ENCODE data around the gene FSD1. TPM values are rescaled to one million over a fixed set of nuclear protein-coding genes. Genes with fewer than 3 reads are reported as not detected.
A peak's percentile ranks its signal among the peaks of the same experiment; 100 is the strongest.

FSD1 gene
- total RNA-seq, 2 experiments from 2014 or later = 7.8 to 8.1 TPM

DNA sequence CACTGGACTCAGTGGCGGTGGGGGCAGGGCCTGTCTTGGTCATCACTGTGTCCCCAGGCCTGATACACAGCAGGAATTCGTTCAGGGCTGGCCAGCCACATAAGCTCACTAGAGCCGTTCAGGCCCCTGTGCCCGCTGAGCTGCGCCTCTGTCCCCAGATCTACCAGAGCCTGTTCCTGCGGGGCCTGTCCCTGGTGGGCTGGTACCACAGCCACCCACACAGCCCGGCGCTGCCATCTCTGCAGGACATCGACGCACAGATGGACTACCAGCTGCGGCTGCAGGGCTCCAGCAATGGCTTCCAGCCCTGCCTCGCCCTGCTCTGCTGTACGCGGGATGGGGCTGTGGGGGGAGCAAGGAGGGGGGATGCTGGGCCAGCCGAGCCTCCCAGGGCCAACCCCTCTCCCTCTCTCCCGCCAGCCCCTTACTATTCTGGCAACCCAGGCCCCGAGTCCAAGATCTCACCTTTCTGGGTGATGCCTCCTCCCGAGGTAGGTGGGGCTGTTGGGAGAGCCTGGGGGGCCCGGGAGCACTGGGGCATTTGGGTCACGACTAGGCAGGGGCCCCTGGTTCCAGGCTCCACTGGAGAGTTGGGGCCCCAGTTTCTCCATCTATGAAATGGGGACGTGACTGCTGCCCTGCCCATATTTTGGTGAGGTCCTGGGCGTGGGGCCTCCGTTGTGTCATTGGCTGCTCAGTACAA lies 52.8 kb downstream of the FSD1 start:
- H3K4me3 Mint-ChIP-seq = no peak overlapping the region
- ChIA-PET CTCF (interaction anchor here (0.6 to 1.2 kb wide), 4 partner anchors 12 to 254 kb away, joined by 3 to 7 read pairs (median 4); partner anchors contain the start of gene MPND), POLR2A (interaction anchor here (0.6 kb wide), 1 partner anchor 22 kb away, joined by 5 read pairs; no protein-coding TSS in a partner anchor)
- H3K27me3 Mint-ChIP-seq = no peaks in the 10 kb centered on the region
- no peak for DNase-seq
- H3K4me1 Mint-ChIP-seq (ENCODE audit: low read depth) = no peaks in the 10 kb centered on the region
- H3K36me3 Mint-ChIP-seq = peaks cover 9% of the 10 kb centered on the region
- no peak overlapping the region for H3K27ac Mint-ChIP-seq
- intact Hi-C loops (cut with micrococcal nuclease) = no loop called here
- no peaks in the 10 kb centered on the region for H3K9me3 Mint-ChIP-seq

DNA sequence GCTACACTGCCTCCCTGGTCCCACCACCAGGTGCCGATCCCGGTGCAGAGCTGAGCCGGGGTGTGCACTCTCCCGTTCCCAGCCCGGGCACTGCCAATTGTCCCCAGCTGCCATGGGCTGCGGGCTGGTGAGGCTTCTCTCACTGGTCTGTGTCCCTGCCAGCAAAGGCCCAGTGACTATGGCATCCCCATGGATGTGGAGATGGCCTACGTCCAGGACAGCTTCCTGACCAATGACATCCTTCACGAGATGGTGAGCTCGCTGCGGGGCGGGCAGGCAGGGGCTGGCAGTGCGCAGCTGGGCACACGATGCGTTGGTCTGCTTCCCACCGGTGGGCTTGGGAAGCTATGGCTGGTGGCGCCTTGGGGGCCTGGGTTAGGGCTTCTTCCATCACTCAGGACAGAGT lies 53.5 kb downstream of the FSD1 start:
- POLR2A ChIA-PET = no interaction called here
- Mint-ChIP-seq H3K27me3 (no peaks in the 10 kb centered on the region), H3K4me1 (ENCODE audit: low read depth) (no peaks in the 10 kb centered on the region), H3K4me3 (no peak overlapping the region), H3K9me3 (no peaks in the 10 kb centered on the region), H3K36me3 (peaks cover 9% of the 10 kb centered on the region), H3K27ac (no peak overlapping the region)
- DNase-seq = no peak
- intact Hi-C loops (cut with micrococcal nuclease) = no loop called here
- CTCF ChIA-PET = interaction anchor here (0.6 kb wide), 2 partner anchors 16 to 253 kb away, joined by 3 to 7 read pairs; no protein-coding TSS in a partner anchor

DNA sequence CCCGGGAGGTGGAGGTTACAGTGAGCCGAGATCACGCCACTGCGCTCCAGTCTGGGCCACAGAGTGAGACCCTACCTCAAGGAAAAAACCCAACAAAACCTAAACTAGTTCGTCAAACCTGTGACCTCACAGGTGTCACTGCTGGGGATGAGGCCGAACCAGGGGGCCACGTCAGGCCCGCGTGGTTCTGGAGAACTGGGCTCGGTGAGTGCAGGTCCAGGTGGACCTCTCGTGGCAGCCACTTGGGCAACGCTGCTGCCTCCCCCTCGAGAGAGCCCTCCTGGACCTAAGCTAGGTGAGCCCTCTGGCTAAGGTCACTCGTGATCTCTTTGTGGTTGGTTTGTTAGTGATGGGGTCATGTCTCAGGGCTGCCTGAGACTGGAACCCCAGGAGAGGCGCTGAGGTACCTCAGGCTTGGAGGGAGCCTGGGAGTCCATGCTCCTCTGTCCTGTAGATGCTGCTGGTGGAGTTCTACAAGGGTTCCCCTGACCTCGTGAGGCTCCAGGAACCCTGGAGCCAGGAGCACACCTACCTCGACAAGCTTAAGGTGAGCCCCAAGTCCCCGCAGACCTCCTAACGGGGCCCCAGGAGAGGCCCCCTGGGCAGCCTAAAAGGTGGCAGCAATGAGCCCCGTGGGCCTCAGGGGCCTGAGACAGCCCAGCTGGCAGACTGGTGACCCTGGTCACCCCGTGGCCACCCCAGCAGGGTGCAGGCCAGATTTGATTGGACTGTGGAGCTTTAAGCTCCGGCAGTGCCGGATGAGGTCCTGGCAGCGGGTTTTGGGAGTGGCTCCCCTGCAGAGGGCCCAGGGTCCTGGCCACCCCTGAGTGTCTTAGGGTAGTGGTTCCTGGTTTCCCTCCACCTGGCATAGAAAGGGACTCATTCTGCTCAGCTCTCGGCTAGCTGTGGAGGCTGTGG lies 54.6 kb downstream of the FSD1 start:
- intact Hi-C loops (cut with micrococcal nuclease) = no loop called here
- ChIA-PET CTCF (interaction anchor here (1.2 kb wide), 1 partner anchor 41 kb away, joined by 3 read pairs; the partner anchor contains the start of gene SH3GL1), POLR2A (no interaction called here)
- peaks cover 9% of the 10 kb centered on the region for H3K36me3 Mint-ChIP-seq
- no peaks in the 10 kb centered on the region for H3K4me1 Mint-ChIP-seq (ENCODE audit: low read depth)
- H3K27ac Mint-ChIP-seq = no peak overlapping the region
- no peak for DNase-seq
- H3K9me3 Mint-ChIP-seq = no peaks in the 10 kb centered on the region
- H3K4me3 Mint-ChIP-seq = no peak overlapping the region
- no peaks in the 10 kb centered on the region for H3K27me3 Mint-ChIP-seq

DNA sequence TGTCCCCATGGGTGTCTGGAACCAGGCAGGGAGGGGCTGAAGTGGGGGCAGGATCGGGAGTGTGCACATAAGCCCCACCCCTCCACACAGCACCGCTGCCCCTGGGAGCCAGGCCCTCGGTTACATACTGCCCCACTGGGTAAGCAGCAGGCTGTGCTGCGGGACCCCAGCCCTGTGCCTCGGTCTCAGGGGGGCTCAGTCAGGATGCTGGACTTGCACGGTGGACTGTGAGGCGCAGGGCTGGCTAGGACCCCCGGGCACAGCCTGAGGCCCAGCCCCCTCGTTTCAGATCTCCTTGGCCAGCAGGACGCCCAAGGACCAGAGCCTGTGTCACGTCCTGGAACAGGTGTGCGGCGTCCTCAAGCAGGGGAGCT lies 55.2 kb downstream of the FSD1 start:
- no peaks in the 10 kb centered on the region for H3K9me3 Mint-ChIP-seq
- no peaks in the 10 kb centered on the region for H3K4me1 Mint-ChIP-seq (ENCODE audit: low read depth)
- H3K27me3 Mint-ChIP-seq = no peaks in the 10 kb centered on the region
- no peak overlapping the region for H3K27ac Mint-ChIP-seq
- intact Hi-C loops (cut with micrococcal nuclease) = no loop called here
- no peak overlapping the region for H3K4me3 Mint-ChIP-seq
- no peak for DNase-seq
- ChIA-PET POLR2A (no interaction called here), CTCF (interaction anchor here (1.2 kb wide), 1 partner anchor 41 kb away, joined by 3 read pairs; the partner anchor contains the start of gene SH3GL1)
- H3K36me3 Mint-ChIP-seq = peaks cover 9% of the 10 kb centered on the region

DNA sequence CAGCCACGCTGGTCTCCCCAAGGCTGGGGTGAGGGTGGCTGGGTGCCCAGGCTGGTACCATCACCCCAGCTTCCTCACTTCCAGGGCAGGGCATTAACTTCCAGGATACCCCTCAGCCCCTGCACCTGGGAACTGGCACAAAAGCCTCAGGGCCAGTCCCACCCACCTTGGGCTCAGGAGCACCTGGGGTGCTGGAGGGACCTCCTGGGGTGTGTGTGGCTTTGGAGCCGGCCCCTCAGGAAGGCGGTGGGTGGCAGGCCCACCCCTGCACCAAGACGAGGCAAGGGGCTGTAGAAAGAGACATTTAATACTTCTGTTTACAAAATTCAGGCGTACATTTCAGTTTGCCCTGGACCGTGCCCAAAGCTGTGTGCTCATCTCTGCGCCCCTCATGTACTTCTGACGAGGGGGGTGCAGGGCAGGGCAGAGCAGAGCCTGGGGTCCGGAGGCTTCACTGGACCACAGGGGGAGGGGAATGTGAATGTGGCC lies 55.7 kb downstream of the FSD1 start:
- Mint-ChIP-seq H3K27ac (peak overlapping the region; percentile 3), H3K4me3 (no peak overlapping the region), H3K27me3 (no peaks in the 10 kb centered on the region), H3K4me1 (ENCODE audit: low read depth) (no peaks in the 10 kb centered on the region), H3K36me3 (peaks cover 9% of the 10 kb centered on the region), H3K9me3 (no peaks in the 10 kb centered on the region)
- DNase-seq = no peak
- POLR2A ChIA-PET = no interaction called here
- CTCF ChIA-PET = interaction anchor here (1.1 kb wide), 1 partner anchor 8 kb away, joined by 3 read pairs; no protein-coding TSS in a partner anchor
- intact Hi-C loops (cut with micrococcal nuclease) = no loop called here

DNA sequence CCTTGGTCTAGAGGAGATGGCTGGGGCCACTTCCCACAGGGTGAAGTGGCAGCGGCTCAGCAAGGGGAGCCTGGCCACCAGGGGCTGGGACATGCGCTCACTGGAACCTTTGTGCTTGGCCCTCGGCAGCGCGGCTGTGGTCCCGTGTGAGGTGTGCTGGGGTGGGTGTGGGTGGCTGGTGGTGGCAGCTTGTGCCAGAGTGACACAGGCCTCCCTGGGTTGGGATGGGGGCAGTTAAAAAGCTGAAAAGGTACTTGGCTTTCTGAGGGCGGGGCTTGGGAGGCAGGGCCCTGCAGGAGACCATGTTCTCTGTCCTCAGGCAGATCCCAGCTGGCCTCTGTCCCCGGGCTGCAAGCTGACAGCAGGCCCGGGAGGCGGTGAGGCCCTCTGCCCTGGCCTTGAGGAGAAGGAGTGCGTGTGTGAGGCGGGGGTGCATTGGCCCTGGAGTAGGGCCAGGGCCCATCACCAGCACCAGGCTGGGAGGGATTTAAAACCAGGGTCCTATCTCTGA lies 56.3 kb downstream of the FSD1 start:
- H3K27ac Mint-ChIP-seq = peak overlapping the region; percentile 8
- no peak for DNase-seq
- intact Hi-C loops (cut with micrococcal nuclease) = no loop called here
- peaks cover 9% of the 10 kb centered on the region for H3K36me3 Mint-ChIP-seq
- H3K4me3 Mint-ChIP-seq = no peak overlapping the region
- POLR2A ChIA-PET = no interaction called here
- H3K27me3 Mint-ChIP-seq = no peaks in the 10 kb centered on the region
- no peaks in the 10 kb centered on the region for H3K4me1 Mint-ChIP-seq (ENCODE audit: low read depth)
- CTCF ChIA-PET = interaction anchor here (1.1 kb wide), 1 partner anchor 8 kb away, joined by 3 read pairs; no protein-coding TSS in a partner anchor
- H3K9me3 Mint-ChIP-seq = no peaks in the 10 kb centered on the region

DNA sequence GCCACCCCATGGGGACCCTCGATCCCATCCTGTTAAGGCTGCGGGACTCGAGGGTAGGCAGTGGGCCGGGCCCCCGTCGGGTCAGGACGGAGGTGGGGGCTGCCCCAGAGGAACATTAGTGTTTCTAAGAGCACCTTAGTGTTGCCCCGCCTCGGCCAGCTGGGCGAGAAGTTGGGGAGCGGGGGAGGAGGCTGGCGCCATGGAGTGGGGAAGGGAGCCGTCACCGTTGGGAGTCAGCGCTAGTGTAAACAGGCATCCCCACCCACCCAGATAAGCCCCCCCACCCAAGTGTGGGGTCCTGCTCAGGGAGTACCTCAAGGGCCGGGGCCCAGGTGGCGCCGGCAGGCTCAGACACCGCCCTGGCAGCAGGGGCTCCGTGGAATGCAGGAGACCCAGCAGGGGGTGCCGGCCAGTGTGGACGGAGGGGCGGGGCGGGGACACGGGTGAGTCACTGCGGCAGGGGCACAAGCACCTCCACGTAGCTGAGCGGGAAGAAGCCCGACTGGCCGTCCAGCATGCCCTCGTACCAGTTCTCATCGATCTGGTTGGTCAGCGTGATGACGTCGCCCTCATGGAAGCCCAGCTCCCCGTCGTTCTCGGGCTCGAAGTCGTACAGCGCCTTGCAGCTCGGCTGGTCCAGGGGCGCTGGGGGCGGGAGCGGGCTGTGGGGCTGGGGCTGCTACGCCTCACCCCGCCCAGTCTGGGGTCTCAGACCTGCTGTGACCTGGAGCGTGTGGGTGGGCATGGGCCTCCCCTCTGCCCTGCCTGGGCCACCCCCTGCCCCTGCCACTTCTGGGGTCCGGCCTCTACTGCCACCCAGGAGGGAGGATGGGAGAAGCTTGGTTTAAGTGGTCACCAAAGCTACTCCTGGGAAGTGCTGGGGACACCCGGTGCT lies 57.0 kb downstream of the FSD1 start:
- Mint-ChIP-seq H3K36me3 (peaks cover 9% of the 10 kb centered on the region), H3K4me1 (ENCODE audit: low read depth) (no peaks in the 10 kb centered on the region), H3K27ac (no peak overlapping the region), H3K27me3 (no peaks in the 10 kb centered on the region), H3K4me3 (no peak overlapping the region), H3K9me3 (no peaks in the 10 kb centered on the region)
- POLR2A ChIA-PET = interaction anchor here (0.9 to 1.2 kb wide), 2 partner anchors 17 to 97 kb away, joined by 3 read pairs; no protein-coding TSS in a partner anchor
- CTCF ChIA-PET = interaction anchor here (1.1 to 2.3 kb wide), 3 partner anchors 9 to 95 kb away, joined by 3 to 10 read pairs (median 4); no protein-coding TSS in a partner anchor
- intact Hi-C loops (cut with micrococcal nuclease) = no loop called here
- DNase-seq = no peak

DNA sequence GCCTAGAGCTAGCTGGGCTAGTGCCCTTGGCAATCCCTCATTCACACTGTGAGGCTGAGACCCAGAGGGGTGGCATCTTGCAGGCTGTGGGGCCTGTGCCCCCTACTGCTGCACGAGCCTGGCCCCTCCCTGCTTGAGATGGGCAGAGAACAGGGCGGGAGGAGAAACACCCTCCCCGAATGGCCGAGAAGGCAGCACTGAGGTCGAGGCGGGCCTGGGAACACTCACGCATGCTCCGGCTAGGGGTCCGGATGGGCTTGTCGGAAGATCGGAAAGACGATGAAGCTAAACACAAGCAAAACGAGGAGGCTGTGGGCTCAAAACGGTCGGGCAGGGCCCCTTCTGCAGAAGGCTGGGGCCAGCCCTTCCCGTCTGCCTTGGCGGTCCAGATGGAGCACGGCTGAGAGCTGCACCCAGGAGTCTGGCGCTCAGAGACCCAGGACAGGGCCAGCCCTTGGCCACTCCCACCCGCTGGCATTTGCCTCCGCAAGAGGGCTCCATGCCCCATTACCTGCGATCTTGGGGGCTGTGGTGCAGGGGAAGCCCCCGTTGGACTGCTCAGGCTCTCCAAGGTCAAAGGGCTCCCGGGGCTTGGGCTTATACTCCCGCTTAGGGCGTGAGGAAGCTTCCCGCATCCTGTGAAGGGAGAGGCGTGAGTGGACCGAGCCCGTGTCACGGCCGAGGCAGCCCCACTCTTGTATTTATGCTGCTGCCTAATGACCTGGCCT lies 57.9 kb downstream of the FSD1 start:
- POLR2A ChIA-PET = interaction anchor here (0.9 to 1.2 kb wide), 2 partner anchors 18 to 98 kb away, joined by 3 read pairs; no protein-coding TSS in a partner anchor
- intact Hi-C loops (cut with micrococcal nuclease) = no loop called here
- DNase-seq = no peak
- no peak overlapping the region for H3K4me3 Mint-ChIP-seq
- H3K36me3 Mint-ChIP-seq = peaks cover 11% of the 10 kb centered on the region
- H3K9me3 Mint-ChIP-seq = no peaks in the 10 kb centered on the region
- no peaks in the 10 kb centered on the region for H3K4me1 Mint-ChIP-seq (ENCODE audit: low read depth)
- CTCF ChIA-PET = interaction anchor here (0.6 to 2.3 kb wide), 4 partner anchors 10 to 95 kb away, joined by 3 to 10 read pairs (median 6); partner anchors contain the start of gene SH3GL1
- no peaks in the 10 kb centered on the region for H3K27me3 Mint-ChIP-seq
- H3K27ac Mint-ChIP-seq = no peak overlapping the region

DNA sequence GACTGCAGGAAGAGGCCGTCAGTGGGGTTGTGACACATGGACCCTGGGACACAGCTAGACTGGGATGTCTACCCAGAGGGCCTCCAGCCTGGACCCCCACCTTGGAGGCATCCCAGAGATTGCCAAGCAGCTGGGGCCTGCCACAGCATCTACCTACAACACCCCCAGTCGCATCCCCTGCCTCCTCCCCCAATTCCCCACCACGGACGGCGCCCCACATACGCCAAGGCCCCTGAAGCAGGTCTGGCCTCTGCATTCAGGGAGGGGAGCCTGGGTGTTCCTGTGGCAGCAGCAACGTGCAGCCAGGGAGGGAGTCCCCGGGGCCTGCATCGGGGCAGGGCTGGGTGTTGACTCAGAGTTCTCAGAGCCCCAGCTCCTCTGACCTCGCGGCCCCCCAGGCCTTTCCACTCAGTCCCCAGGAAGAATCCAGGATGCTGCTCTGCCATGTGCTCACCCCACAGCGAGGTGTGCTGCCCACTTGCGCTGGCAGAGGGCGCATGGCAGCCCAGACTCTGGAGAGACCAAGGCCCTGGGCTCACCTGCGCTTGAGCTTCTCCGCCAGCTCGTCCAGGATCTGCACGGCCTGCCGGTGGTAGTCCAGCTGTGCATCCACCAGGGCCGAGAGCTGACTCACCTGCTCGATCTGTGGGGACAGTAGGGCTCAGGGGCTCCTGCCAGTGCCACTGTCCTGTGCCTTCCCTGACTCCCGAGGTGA lies 58.6 kb downstream of the FSD1 start:
- POLR2A ChIA-PET = no interaction called here

DNA sequence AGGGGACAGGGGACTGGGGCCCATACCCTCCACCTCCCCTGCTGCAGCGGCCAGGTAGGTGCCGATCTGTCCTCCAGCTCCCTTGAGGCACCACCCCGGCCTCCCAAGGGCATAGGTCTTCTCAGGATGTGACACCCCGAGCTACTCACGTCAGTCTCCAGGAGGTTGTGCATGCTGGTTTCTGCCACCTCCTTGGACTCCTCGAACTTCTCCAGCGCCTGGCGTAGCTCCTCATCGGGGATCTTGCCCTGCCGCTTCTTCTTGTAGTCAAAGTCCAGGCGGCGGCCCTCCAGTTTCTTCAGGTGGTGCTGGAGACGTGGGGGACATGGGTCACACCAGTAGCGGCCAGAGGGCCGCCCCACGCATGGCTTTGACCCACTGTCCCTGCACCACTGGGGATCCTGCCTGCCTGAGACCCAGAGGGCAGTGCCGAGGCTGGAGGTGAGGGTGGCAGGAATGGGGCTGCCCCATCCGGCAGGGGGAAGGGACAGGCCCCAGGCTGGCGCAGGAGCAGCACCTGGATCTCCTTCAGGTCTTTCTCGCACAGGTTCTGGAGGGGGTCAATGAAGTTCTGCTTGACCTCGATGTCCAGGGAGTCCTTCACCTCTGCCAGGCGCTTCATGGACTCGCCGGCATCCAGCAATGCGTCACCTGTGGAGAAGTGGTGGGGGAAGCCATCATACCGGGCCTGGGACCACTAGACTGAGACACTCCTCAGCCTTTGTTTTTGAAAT lies 59.3 kb downstream of the FSD1 start:
- peaks cover 11% of the 10 kb centered on the region for H3K36me3 Mint-ChIP-seq
- no peaks in the 10 kb centered on the region for H3K27me3 Mint-ChIP-seq
- POLR2A ChIA-PET = no interaction called here
- peaks cover 9% of the 10 kb centered on the region for H3K4me1 Mint-ChIP-seq (ENCODE audit: low read depth)
- DNase-seq = no peak
- H3K9me3 Mint-ChIP-seq = no peaks in the 10 kb centered on the region
- intact Hi-C loops (cut with micrococcal nuclease) = no loop called here
- CTCF ChIA-PET = interaction anchor here (0.6 to 2.3 kb wide), 4 partner anchors 11 to 37 kb away, joined by 3 to 10 read pairs (median 10); partner anchors contain the start of gene SH3GL1
- no peak overlapping the region for H3K27ac Mint-ChIP-seq
- H3K4me3 Mint-ChIP-seq = no peak overlapping the region

More for the DNA sequence above, 58.6 kb downstream of the FSD1 start:
- CTCF ChIA-PET = interaction anchor here (0.6 to 2.3 kb wide), 5 partner anchors 11 to 96 kb away, joined by 3 to 10 read pairs (median 4); partner anchors contain the start of gene SH3GL1
- intact Hi-C loops (cut with micrococcal nuclease) = no loop called here
- DNase-seq = peak; percentile 28
- peaks cover 11% of the 10 kb centered on the region for H3K36me3 Mint-ChIP-seq
- no peaks in the 10 kb centered on the region for H3K27me3 Mint-ChIP-seq
- H3K9me3 Mint-ChIP-seq = no peaks in the 10 kb centered on the region
- H3K4me1 Mint-ChIP-seq (ENCODE audit: low read depth) = peaks cover 3% of the 10 kb centered on the region
- no peak overlapping the region for H3K4me3 Mint-ChIP-seq
- no peak overlapping the region for H3K27ac Mint-ChIP-seq

Measured in activated CD4-positive, alpha-beta memory T cell treated with anti-CD3 and anti-CD28 coated beads for 36 hours (primary cell).